Measurements from ENCODE around the gene SPNS2.

The SPNS2 gene

GRCh38 chr17:4508207-4508606 lies 9.5 kb downstream of the SPNS2 start:
- Histone ChIP-seq H2BK5ac (ENCODE audit: low read depth, low read length, poor library complexity) (no peak overlapping the region), H3K79me2 (ENCODE audit: control insufficient read depth, insufficient read depth, low read length, poor library complexity) (peaks cover 60% of the 10 kb centered on the region), H3K9me3 (ENCODE audit: insufficient read depth, low read depth, low read length) (no peaks in the 10 kb centered on the region), H4K12ac (ENCODE audit: low read depth, low read length) (no peak overlapping the region), H2AK5ac (ENCODE audit: low read length) (no peak overlapping the region), H2AFZ (ENCODE audit: insufficient read depth, low read length, poor library complexity) (no peak overlapping the region), H3K79me1 (ENCODE audit: low read length) (peaks cover 44% of the 10 kb centered on the region), H3K9ac (ENCODE audit: low read length) (no peak overlapping the region), H3K18ac (ENCODE audit: low read length) (no peak overlapping the region), H3K23ac (ENCODE audit: low read length) (no peak overlapping the region), H3K27me3 (ENCODE audit: insufficient read depth, low read length) (no peaks in the 10 kb centered on the region), H4K8ac (ENCODE audit: low read depth, low read length) (no peak overlapping the region), H2BK120ac (ENCODE audit: insufficient read depth, low read length, poor library complexity) (no peak overlapping the region), H3K4me1 (ENCODE audit: control insufficient read depth in 1 of 2, insufficient read depth in 2 of 2, low read length in 2 of 2) (peaks cover 80 to 91% of the 10 kb centered on the region in 2 experiments), H3K14ac (ENCODE audit: low read length) (no peak overlapping the region), H4K91ac (ENCODE audit: low read depth, low read length) (no peak overlapping the region), H3K4me2 (ENCODE audit: low read length) (no peak overlapping the region), H3K36me3 (ENCODE audit: control insufficient read depth in 1 of 2, insufficient read depth in 2 of 2, low read length in 2 of 2) (peaks cover 32 to 52% of the 10 kb centered on the region in 2 experiments), H3K4ac (ENCODE audit: low read depth, low read length) (peak overlapping the region; percentile 88), H3K27ac (ENCODE audit: low read depth, low read length) (no peak overlapping the region), H3K4me3 (ENCODE audit: low read depth, low read length) (no peak overlapping the region), H2BK12ac (ENCODE audit: low read length) (peak overlapping the region; percentile 28)
- no CpG with 5 or more reads among the region's 3 CpGs for WGBS (ENCODE audit: extremely low coverage, insufficient coverage, insufficient read length)
- no peak for DNase-seq

GRCh38 chr17:4509401-4509800 lies 10.7 kb downstream of the SPNS2 start:
- WGBS (ENCODE audit: extremely low coverage, insufficient coverage, insufficient read length): no CpG with 5 or more reads among the region's 8 CpGs
- Histone ChIP-seq H3K4me2 (ENCODE audit: low read length) (no peak overlapping the region), H3K27me3 (ENCODE audit: insufficient read depth, low read length) (no peaks in the 10 kb centered on the region), H3K23ac (ENCODE audit: low read length) (no peak overlapping the region), H3K4me1 (ENCODE audit: control insufficient read depth in 1 of 2, insufficient read depth in 2 of 2, low read length in 2 of 2) (peaks cover 80 to 91% of the 10 kb centered on the region in 2 experiments), H3K9me3 (ENCODE audit: insufficient read depth, low read depth, low read length) (no peaks in the 10 kb centered on the region), H4K91ac (ENCODE audit: low read depth, low read length) (no peak overlapping the region), H2BK5ac (ENCODE audit: low read depth, low read length, poor library complexity) (no peak overlapping the region), H3K14ac (ENCODE audit: low read length) (no peak overlapping the region), H4K8ac (ENCODE audit: low read depth, low read length) (no peak overlapping the region), H3K4me3 (ENCODE audit: low read depth, low read length) (no peak overlapping the region), H3K79me1 (ENCODE audit: low read length) (peaks cover 47% of the 10 kb centered on the region), H2BK120ac (ENCODE audit: insufficient read depth, low read length, poor library complexity) (no peak overlapping the region), H3K79me2 (ENCODE audit: control insufficient read depth, insufficient read depth, low read length, poor library complexity) (peaks cover 54% of the 10 kb centered on the region), H4K12ac (ENCODE audit: low read depth, low read length) (no peak overlapping the region), H2AFZ (ENCODE audit: insufficient read depth, low read length, poor library complexity) (no peak overlapping the region), H2BK12ac (ENCODE audit: low read length) (no peak overlapping the region), H3K36me3 (ENCODE audit: control insufficient read depth in 1 of 2, insufficient read depth in 2 of 2, low read length in 2 of 2) (peaks cover 23 to 50% of the 10 kb centered on the region in 2 experiments), H3K9ac (ENCODE audit: low read length) (no peak overlapping the region), H3K4ac (ENCODE audit: low read depth, low read length) (peak overlapping the region; percentile 45), H2AK5ac (ENCODE audit: low read length) (no peak overlapping the region), H3K18ac (ENCODE audit: low read length) (peak overlapping the region; percentile 9), H3K27ac (ENCODE audit: low read depth, low read length) (no peak overlapping the region)
- DNase-seq: no peak

- Histone ChIP-seq H2BK12ac (ENCODE audit: low read length) (no peak overlapping the region), H3K4ac (ENCODE audit: low read depth, low read length) (peak overlapping the region; percentile 45), H3K79me1 (ENCODE audit: low read length) (peaks cover 49% of the 10 kb centered on the region), H3K4me2 (ENCODE audit: low read length) (no peak overlapping the region), H3K9me3 (ENCODE audit: insufficient read depth, low read depth, low read length) (no peaks in the 10 kb centered on the region), H3K27ac (ENCODE audit: low read depth, low read length) (peak overlapping the region; percentile 12), H2AK5ac (ENCODE audit: low read length) (no peak overlapping the region), H3K18ac (ENCODE audit: low read length) (peak overlapping the region; percentile 11), H4K12ac (ENCODE audit: low read depth, low read length) (no peak overlapping the region), H3K79me2 (ENCODE audit: control insufficient read depth, insufficient read depth, low read length, poor library complexity) (peaks cover 55% of the 10 kb centered on the region), H2BK120ac (ENCODE audit: insufficient read depth, low read length, poor library complexity) (no peak overlapping the region), H3K4me3 (ENCODE audit: low read depth, low read length) (no peak overlapping the region), H3K36me3 (ENCODE audit: control insufficient read depth in 1 of 2, insufficient read depth in 2 of 2, low read length in 2 of 2) (peaks cover 23 to 53% of the 10 kb centered on the region in 2 experiments), H3K23ac (ENCODE audit: low read length) (no peak overlapping the region), H3K4me1 (ENCODE audit: control insufficient read depth in 1 of 2, insufficient read depth in 2 of 2, low read length in 2 of 2) (peaks cover 80 to 91% of the 10 kb centered on the region in 2 experiments), H4K8ac (ENCODE audit: low read depth, low read length) (no peak overlapping the region), H2BK5ac (ENCODE audit: low read depth, low read length, poor library complexity) (no peak overlapping the region), H3K9ac (ENCODE audit: low read length) (no peak overlapping the region), H3K27me3 (ENCODE audit: insufficient read depth, low read length) (no peaks in the 10 kb centered on the region), H3K14ac (ENCODE audit: low read length) (no peak overlapping the region), H2AFZ (ENCODE audit: insufficient read depth, low read length, poor library complexity) (no peak overlapping the region), H4K91ac (ENCODE audit: low read depth, low read length) (peak overlapping the region; percentile 29)
- no peak for DNase-seq
- WGBS (ENCODE audit: extremely low coverage, insufficient coverage, insufficient read length): no CpG with 5 or more reads among the region's 21 CpGs
Measured at GRCh38 chr17:4509923-4510617, 11.4 kb downstream of the SPNS2 start.

- Histone ChIP-seq H2AK5ac (ENCODE audit: low read length) (no peak overlapping the region), H3K4me1 (ENCODE audit: control insufficient read depth in 1 of 2, insufficient read depth in 2 of 2, low read length in 2 of 2) (peaks cover 82 to 91% of the 10 kb centered on the region in 2 experiments), H4K91ac (ENCODE audit: low read depth, low read length) (no peak overlapping the region), H3K23ac (ENCODE audit: low read length) (no peak overlapping the region), H3K14ac (ENCODE audit: low read length) (no peak overlapping the region), H2BK120ac (ENCODE audit: insufficient read depth, low read length, poor library complexity) (no peak overlapping the region), H3K9me3 (ENCODE audit: insufficient read depth, low read depth, low read length) (no peaks in the 10 kb centered on the region), H3K79me1 (ENCODE audit: low read length) (peaks cover 52% of the 10 kb centered on the region), H3K18ac (ENCODE audit: low read length) (no peak overlapping the region), H4K12ac (ENCODE audit: low read depth, low read length) (no peak overlapping the region), H2AFZ (ENCODE audit: insufficient read depth, low read length, poor library complexity) (no peak overlapping the region), H3K9ac (ENCODE audit: low read length) (no peak overlapping the region), H2BK12ac (ENCODE audit: low read length) (no peak overlapping the region), H3K27me3 (ENCODE audit: insufficient read depth, low read length) (no peaks in the 10 kb centered on the region), H3K27ac (ENCODE audit: low read depth, low read length) (no peak overlapping the region), H3K4me3 (ENCODE audit: low read depth, low read length) (no peak overlapping the region), H4K8ac (ENCODE audit: low read depth, low read length) (no peak overlapping the region), H3K36me3 (ENCODE audit: control insufficient read depth in 1 of 2, insufficient read depth in 2 of 2, low read length in 2 of 2) (peaks cover 26 to 54% of the 10 kb centered on the region in 2 experiments), H3K4ac (ENCODE audit: low read depth, low read length) (peak overlapping the region; percentile 11), H2BK5ac (ENCODE audit: low read depth, low read length, poor library complexity) (no peak overlapping the region), H3K79me2 (ENCODE audit: control insufficient read depth, insufficient read depth, low read length, poor library complexity) (peaks cover 57% of the 10 kb centered on the region), H3K4me2 (ENCODE audit: low read length) (no peak overlapping the region)
- WGBS (ENCODE audit: extremely low coverage, insufficient coverage, insufficient read length): no CpG with 5 or more reads among the region's 11 CpGs
- DNase-seq: no peak
Measured at GRCh38 chr17:4510618-4510941, 11.9 kb downstream of the SPNS2 start.

Data from trophoblast cell (in vitro differentiated cells and primary cell).